GM18909 (cell line): ENCODE measurements around the gene RBM43.
"Not testable (repeated sequence)": the region's sequence is repeated elsewhere in the genome, so short reads cannot be mapped to it uniquely, and the experiment has no call there.

Experiments
- ATAC-seq: cut with Tn5 transposase; IDR thresholded peaks from one replicate; pipeline ENCODE4 v1.9.1; 2021; ENCODE audit warnings: mild to moderate bottlenecking; ENCODE audit not compliant: unreplicated experiment, poor library complexity

The RBM43 gene

DNA sequence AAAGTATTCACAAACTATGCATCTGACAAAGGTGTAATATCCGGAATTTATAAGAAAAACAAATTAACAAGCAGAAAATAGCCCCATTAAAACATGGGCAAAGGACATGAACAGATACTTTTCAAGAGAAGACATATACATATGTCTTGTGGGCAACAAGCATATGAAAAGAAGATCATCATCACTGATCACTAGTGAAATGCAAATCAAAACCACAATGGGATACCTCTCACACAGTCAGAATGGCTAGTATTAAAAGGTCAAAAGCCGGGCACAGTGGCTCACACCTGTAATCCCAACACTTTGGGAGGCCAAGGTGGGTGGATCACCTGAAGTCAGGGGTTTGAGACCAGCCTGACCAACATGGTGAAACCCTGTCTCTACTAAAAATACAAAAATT lies 28.4 kb downstream of the RBM43 start:
- not testable (repeated sequence) for ATAC-seq

DNA sequence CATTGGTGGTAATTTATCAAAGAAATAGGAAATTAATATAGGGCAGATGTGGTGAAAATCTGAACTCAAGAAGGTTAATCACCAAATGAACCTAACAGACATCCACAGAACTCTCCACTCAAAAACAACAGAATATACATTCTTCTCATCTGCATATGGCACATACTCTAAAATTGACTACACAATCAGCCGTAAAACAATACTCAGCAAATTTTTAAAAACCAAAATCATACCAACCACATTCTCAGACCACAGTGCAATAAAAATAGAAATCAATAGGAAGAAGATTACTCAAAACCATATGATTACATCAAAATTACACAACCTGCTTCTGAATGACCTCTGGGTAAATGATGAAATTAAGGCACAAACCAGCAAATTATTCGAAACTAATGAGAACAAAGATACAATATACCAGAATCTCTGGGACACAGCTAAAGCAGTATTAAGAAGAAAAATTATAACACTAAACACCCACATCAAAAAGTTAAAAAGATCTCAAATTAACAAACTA lies 31.0 kb downstream of the RBM43 start:
- ATAC-seq: no peak

DNA sequence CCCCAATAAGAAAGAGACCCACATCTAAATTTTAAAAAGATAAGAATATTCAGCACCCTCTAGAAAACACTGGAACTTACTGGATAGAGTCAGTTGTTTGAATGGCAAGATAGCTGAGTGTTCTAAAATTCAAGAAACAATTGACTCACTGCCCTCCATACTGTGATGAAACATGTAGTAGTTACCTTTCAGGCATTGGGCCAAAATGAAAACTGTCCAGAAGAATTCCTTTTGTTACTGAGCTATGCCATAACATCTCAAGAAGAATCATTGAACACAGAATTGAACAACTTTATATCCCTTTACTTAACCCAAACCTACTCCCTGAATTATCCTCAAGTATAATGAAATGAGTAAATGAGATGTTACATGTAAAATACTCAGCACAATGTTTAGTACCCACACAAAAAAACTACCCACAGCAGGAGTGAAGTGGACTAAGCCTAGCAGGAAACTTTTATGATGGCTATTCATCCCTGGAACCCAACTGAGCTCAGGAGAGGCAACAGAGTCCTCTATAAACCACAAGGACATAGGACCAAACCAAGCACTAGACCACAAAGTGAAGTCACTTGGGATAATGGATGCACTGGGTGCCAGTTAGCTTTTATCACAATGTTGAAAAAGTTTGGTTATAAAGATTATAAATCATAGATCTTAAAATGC lies 32.7 kb downstream of the RBM43 start:
- ATAC-seq: no peak

DNA sequence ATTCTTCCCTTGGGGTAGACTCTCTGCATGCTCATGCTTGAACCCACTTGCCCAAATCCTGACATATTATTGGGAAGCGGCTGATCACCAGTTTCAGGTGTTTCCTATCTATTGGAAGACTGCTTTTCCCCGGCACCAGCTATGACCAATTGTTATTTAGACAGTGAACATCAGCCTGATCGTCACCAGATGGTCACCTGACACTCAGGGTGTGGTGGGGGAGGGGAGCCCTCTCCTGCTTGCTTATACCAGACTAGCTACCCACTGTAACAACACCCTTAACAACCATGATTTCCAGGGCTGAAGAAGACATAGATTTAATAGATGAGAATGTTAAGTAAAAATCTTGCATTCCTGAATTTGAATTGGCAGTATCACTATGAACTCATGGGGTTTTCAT lies 44.3 kb downstream of the RBM43 start:
- ATAC-seq: no peak

DNA sequence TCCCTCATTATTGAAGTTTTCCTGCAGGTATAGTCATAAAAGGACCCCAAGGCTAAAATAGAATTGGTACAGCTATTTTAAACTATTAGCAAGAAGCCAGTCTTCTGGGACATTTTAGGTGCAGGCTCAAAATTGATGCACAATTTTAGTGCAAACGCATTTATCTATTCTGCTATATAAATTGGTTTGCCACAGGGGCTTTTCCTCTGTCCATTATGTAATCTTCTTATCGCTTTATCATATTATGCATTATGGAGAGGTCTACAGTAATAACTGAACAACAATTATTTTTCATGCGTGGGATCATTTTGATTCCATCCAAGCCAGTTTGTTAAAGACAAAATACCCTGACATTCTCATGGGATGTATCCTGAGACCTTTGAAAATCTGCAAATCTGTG lies 54.6 kb downstream of the RBM43 start:
- ATAC-seq: no peak

DNA sequence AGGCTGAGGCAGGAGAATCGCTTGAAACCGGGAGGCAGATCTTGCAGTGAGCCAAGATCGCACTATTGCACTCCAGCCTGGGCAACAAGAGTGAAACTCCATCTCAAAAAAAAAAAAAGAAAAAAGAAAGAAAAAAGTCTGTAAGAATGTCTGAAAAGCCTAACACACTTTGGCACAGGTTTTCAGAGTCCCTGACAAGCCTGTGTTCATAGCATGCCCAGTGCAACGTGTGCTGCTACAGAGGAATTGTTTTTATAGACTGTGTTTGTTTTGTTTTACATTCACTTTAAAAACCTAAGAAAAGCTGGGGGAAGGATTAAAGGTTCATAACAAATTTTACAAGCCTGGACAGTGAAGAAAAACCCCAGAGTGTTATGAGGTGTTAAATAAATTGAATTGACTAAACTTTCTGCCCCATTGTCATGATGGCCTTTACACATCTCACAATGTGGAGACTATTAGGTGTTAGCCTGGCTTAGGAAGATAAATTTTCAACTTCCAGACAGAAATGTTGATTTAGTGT lies 55.2 kb downstream of the RBM43 start:
- ATAC-seq: no peak

DNA sequence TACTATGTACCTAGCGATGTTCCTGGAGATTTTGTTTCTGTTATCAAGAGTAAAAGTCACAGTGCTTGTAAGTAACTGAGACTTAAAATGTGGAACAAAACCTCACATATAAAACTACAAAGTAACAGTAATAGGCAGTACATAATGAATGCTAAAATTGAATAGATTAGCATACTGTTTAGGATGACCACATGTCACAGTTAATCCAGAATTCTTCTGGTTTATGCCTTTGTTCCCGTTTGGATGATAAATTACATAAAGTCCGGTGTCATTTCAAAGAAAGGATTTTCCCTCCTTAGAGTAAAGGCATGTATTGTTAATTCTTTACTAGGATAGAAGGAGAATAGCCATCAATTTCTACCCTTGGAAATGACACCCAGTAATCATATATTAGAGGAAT lies 56.1 kb downstream of the RBM43 start:
- ATAC-seq: no peak

DNA sequence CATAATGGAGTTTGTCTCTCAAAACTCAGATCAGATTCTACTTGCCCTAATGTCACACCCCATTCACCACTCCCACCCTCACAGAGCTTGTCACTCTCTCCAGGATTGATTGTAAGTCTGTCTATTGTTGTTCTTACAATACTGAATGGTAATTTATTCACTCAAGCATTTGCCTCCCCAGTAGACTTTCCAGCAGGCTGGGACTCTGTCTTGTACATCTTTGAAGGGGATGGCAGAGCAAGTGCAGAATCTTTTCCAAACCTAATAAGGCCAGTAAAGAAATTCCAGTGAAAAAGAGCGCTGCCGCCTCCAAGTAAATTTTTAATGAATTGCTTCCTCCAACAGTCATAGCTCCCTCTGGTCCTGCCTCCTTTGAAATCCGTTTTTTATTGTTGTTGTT lies 56.9 kb downstream of the RBM43 start:
- ATAC-seq: no peak

DNA sequence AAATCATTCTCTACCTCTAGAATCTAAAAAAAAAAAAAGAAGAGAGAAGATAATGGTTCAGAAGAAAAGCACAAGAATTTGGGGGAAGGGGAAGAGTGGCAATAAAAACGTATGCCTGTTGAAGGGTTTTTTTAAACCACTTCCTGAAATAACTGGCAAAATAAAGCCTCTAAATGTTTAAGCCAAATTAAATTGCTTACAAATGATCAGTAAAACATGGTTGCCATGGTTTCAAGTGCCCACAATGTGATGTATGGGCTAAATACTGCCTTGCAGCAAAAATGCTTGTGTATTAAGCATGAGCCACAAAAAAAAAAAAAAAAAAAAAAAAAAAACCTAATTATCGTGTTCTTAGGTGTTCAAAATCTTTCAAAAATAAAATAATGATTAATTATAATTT lies 60.8 kb downstream of the RBM43 start:
- no peak for ATAC-seq

DNA sequence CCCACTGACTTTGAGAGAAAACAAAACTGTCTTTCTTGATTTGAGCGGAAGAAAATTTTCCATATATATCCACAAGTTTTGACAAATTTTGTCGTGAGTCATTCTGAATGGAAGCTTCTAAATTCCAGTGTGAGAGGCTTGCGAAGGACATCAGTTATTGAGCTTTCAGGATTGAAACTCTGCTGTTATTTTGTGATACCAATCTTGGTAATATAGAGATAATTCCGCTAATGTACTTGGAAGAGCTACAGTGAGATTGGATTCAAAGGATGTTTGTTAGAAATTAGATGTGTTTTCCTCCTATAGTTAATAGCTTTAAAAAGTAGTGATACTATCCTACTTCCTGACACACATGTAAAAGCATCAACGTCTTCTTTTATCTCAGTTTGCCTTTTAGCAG lies 61.4 kb downstream of the RBM43 start:
- no peak for ATAC-seq

DNA sequence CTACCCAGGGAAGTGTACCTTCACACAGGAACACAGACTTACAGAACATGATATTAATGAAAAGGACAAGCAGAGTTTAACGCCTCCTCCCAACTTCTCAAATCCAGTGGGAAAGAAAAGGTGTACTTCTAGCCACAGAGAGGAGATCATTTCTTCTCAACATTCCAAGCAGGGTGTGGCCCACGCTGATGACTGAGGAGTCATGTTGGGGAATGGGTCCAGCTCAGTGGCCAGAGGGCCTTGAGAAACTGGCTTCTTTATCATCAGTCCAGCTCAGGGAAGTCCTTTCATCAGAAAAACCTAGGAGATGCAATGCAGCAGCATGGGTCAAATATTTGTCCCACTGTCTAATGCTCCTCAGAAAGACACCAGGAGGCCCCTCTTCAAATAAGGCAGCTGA lies 63.0 kb downstream of the RBM43 start:
- no peak for ATAC-seq
